GM06990 (cell line): Measurements from ENCODE around the gene POMC.

ENCODE experiments used
- DNase-seq: peaks from one replicate; pipeline ENCODE4 v3.0.0-alpha.2; 2011; ENCODE audit not compliant: insufficient read length; ENCODE audit errors: extremely low read depth
- H3K27me3 ChIP-seq: replicated peaks from 2 replicates; pipeline ENCODE4 v1.6.0; 2011; ENCODE audit warnings: low read length; ENCODE audit not compliant: control insufficient read depth, insufficient read depth
- H3K36me3 ChIP-seq: 2 replicates; pipeline ENCODE4 v1.5.1; 2011; ENCODE audit warnings: low read length; ENCODE audit not compliant: control insufficient read depth, insufficient read depth
- H3K4me3 ChIP-seq: replicated peaks from 2 replicates; pipeline ENCODE4 v1.5.1; 2011; ENCODE audit warnings: low read depth, mild to moderate bottlenecking, control low read depth, low read length
- CTCF ChIP-seq: IDR thresholded peaks from 2 replicates; pipeline ENCODE4 v1.5.1; 2011; ENCODE audit warnings: low read length, control low read depth, mild to moderate bottlenecking, inconsistent platforms; ENCODE audit not compliant: insufficient read depth, poor library complexity, severe bottlenecking

The POMC gene

DNA sequence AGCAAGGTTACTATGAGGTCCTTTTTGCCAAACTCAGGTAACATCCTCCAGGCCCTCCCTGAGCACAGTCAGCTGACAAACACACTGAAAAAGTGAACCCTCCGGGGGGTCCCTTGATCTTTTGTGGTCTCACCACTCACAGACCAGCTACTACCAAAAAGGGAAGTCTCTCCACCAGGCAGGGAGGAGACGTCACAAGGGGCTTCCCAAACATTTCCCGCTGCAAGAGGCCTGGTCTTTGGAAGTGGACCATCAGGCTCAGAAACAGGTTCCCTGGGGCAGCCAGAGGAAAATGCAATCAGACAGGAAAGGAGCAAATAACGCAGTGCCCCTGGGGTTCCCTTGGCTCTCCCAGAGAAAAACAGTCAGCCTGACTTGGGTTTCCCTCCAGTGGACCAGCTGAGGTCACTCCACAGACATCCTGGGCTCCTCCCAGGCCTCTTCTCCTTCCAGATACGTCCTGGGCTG, 38.7 kb upstream of the POMC start:
- H3K36me3 ChIP-seq = no peaks in the 10 kb centered on the region

DNA sequence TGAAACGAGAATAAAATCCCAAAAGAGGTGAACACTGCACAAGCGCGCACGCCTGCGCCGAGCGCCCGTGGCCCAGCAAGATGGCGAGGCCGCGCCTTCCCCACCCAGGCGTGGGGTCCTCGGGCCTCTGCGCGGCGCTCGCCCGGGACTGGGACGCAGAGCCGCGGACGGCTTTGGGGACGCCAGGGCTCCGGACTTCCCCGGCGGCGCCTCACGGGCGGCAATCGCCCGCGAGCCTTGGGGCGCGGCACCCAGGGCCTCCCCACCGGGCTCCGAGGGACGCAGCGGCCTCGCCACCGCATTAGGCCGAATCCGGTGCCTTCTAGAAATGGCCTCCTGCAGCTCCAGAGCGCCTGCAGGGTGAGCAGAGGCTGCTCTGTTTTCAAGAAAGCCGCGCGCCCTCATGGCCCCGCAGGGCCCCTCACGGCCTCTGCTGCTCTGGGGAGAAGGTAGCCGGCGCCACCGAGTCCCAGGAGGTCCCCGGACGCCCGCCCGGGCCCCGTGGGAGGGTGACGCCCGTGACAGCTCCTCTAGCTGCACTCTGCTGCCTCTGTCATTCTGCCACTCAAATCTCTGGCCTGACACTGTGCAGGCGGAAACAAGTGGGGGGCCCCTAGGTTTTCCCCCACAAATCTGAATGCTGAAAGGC, 35.9 kb upstream of the POMC start:
- TF ChIP-seq CTCF = peak; percentile 0
- H3K36me3 ChIP-seq = no peaks in the 10 kb centered on the region
- H3K4me3 ChIP-seq = peak overlapping the region; percentile 27
- DNase-seq = peak; percentile 65
- H3K27me3 ChIP-seq = no peaks in the 10 kb centered on the region

More for the DNA sequence above, 38.7 kb upstream of the POMC start:
- TF ChIP-seq CTCF = no peak
- Histone ChIP-seq H3K4me3 (no peak overlapping the region), H3K27me3 (no peaks in the 10 kb centered on the region)
- DNase-seq = no peak

GRCh38 chr2:25202275-25202674, 33.9 kb upstream of the POMC start:
- TF ChIP-seq CTCF = no peak
- Histone ChIP-seq H3K27me3 (no peaks in the 10 kb centered on the region), H3K4me3 (no peak overlapping the region), H3K36me3 (no peaks in the 10 kb centered on the region)
- no peak for DNase-seq

GRCh38 chr2:25201794-25202193, 33.4 kb upstream of the POMC start:
- TF ChIP-seq CTCF = no peak
- no peak for DNase-seq
- Histone ChIP-seq H3K36me3 (no peaks in the 10 kb centered on the region), H3K27me3 (no peaks in the 10 kb centered on the region), H3K4me3 (no peak overlapping the region)

DNA sequence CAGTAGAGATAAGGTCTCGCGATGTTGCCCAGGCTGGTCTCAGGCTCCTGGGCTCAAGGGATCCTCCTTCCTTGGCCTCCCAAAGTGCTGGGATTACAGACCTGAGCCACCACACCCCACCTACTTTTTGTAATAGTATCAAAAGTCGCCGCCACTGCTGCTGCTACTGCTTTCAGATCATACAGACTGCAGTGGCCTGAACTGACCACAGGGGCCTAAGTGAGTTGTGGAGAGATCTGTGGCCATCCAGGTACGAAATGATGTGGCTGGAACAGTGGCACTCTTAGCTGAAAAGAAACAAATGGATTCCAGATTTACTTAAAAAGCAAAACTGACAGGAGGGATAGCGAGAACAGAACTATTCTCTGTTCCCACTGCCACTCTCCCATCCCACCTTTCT, 32.9 kb upstream of the POMC start:
- DNase-seq = no peak
- no peaks in the 10 kb centered on the region for H3K36me3 ChIP-seq
- TF ChIP-seq CTCF = peak; percentile 25
- no peak overlapping the region for H3K4me3 ChIP-seq
- H3K27me3 ChIP-seq = no peaks in the 10 kb centered on the region

DNA sequence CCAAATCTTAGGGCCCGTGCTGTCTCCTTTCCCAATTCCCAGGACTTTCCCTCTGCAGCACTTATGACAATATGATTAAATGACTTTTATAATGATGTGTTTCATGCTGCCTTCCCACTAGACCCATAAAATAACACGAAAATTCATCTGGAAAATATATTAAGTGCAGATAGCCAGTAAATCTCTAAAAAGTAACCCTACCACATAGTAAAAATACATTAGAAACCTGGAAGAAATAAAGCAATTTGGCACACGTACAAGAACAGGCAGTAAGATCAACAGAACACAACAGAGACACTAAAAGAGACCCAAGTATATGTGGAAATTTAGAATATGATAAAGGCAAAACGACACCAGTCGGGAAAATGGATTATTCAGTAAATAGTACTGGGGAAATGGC, 30.2 kb upstream of the POMC start:
- no peak overlapping the region for H3K4me3 ChIP-seq

More for the DNA sequence above, 30.2 kb upstream of the POMC start:
- Histone ChIP-seq H3K27me3 (no peaks in the 10 kb centered on the region), H3K36me3 (no peaks in the 10 kb centered on the region)
- DNase-seq = no peak
- no peak for TF ChIP-seq CTCF
